Measurements from ENCODE around the gene FLT1.

DNA sequence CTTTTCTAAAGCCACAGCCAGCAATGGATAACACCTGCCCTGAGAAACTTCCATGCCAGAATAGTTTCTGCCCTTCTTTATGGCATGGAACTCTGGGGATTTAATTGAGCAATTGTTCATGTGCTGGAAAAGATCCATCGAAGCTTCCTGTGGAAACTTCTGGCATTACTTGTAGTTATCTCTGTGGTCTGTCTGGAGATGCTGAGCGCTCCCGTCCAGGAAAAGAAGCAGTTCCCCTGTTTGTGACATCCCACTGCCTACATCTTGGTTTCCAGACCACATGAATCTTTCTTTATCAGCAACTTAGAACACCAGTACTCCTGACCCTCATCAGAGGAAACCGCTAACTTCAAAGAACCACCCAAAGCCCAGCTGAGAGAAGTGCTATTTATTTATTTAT, 24.6 kb downstream of the FLT1 start:
- TF ChIP-seq EZH2 (IDR thresholded peaks at IDR 0.05): no peak
- no peak for TF ChIP-seq CTCF (IDR thresholded peaks at IDR 0.05)
- TF ChIP-seq EZH2phosphoT487 (IDR thresholded peaks at IDR 0.05): no peak

Measured in neural progenitor cell (in vitro differentiated cells).